Hepatocyte (in vitro differentiated cells): ENCODE data around the gene TSPAN9.

Experiments used
- EZH2 ChIP-seq: fragments of 200-600 bp; sonication (generic); IDR thresholded peaks from 2 replicates; pipeline ENCODE4 v1.6.1; 2016; ENCODE audit warnings: antibody characterized with exemption, mild to moderate bottlenecking, borderline replicate concordance
- EZH2phosphoT487 ChIP-seq: fragments of 200-600 bp; sonication (generic); IDR thresholded peaks from one replicate; pipeline ENCODE4 v1.6.1; 2018; ENCODE audit warnings: antibody characterized with exemption, mild to moderate bottlenecking, low read depth, moderate library complexity; ENCODE audit not compliant: unreplicated experiment, severe bottlenecking
- TF ChIP-seq, protein P1 (sequence below): fragments of 200-600 bp; sonication (generic); IDR thresholded peaks from 2 replicates; pipeline ENCODE4 v1.5.1; 2016; ENCODE audit warnings: antibody characterized with exemption, mild to moderate bottlenecking; ENCODE audit not compliant: poor library complexity

DNA sequence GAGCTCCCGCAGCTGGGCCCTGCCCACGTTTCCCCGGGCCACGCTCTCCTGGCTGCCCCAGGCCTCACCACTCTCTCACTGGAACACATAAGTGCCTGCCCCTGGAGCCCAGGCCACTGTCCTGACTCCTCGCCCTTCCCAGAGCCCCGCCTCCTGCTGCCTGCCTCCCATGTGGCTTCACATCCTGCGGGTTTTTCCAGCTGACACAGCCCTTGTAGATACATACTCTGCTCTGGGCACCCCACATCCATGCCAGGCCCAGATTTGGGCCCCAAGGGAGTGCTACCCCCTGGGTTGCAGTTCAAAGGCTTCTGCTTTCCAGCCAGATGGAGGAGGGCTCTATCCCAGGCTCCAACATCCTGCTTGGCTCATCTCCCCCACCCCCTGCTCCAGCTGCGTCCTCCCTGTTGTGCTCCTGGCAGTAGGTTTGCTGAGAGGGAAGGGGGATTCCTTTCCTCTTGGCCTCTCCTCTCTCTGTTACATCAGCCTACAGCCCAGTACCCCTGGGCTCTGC is 60.1 kb downstream of the TSPAN9 start:
- TF ChIP-seq, protein P1, sequence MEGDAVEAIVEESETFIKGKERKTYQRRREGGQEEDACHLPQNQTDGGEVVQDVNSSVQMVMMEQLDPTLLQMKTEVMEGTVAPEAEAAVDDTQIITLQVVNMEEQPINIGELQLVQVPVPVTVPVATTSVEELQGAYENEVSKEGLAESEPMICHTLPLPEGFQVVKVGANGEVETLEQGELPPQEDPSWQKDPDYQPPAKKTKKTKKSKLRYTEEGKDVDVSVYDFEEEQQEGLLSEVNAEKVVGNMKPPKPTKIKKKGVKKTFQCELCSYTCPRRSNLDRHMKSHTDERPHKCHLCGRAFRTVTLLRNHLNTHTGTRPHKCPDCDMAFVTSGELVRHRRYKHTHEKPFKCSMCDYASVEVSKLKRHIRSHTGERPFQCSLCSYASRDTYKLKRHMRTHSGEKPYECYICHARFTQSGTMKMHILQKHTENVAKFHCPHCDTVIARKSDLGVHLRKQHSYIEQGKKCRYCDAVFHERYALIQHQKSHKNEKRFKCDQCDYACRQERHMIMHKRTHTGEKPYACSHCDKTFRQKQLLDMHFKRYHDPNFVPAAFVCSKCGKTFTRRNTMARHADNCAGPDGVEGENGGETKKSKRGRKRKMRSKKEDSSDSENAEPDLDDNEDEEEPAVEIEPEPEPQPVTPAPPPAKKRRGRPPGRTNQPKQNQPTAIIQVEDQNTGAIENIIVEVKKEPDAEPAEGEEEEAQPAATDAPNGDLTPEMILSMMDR = no peak
- no peak for TF ChIP-seq EZH2phosphoT487
- TF ChIP-seq EZH2 = no peak
